Fibroblast of mammary gland (primary cell): ENCODE results near the gene TLR6.
A peak's percentile ranks its signal among the peaks of the same experiment; 100 is the strongest.

Experiments used
- DNase-seq: peaks from one replicate; pipeline ENCODE4 v3.0.0-alpha.2; 2010; ENCODE audit warnings: low read depth
- H3K4me3 ChIP-seq: 2 replicates; pipeline ENCODE4 v1.5.1; 2011; ENCODE audit warnings: low read depth, mild to moderate bottlenecking, low read length, moderate library complexity; ENCODE audit not compliant: control insufficient read depth
- CTCF ChIP-seq: conservative IDR thresholded peaks from 2 replicates; pipeline ENCODE4 v1.5.1; 2011; ENCODE audit warnings: low read depth, low read length, inconsistent platforms; ENCODE audit not compliant: control insufficient read depth, insufficient read depth

TLR6 gene

GRCh38 chr4:38794051-38794450 lies 62.6 kb downstream of the TLR6 start:
- no peak for TF ChIP-seq CTCF
- H3K4me3 ChIP-seq: no peak overlapping the region
- no peak for DNase-seq

- TF ChIP-seq CTCF: no peak
- no peak for DNase-seq
These were observed 65.6 kb downstream of the TLR6 start for GRCh38 chr4:38791010-38791409.

GRCh38 chr4:38788317-38788716 lies 68.3 kb downstream of the TLR6 start:
- no peak overlapping the region for H3K4me3 ChIP-seq
- no peak for TF ChIP-seq CTCF
- DNase-seq: peak; percentile 28

More at GRCh38 chr4:38791010-38791409, 65.6 kb downstream of the TLR6 start:
- H3K4me3 ChIP-seq: no peak overlapping the region

GRCh38 chr4:38787693-38788092 lies 68.9 kb downstream of the TLR6 start:
- no peak for TF ChIP-seq CTCF
- no peak for DNase-seq
- H3K4me3 ChIP-seq: no peak overlapping the region

- no peak for DNase-seq
- H3K4me3 ChIP-seq: no peak overlapping the region
- TF ChIP-seq CTCF: no peak
These were observed 70.7 kb downstream of the TLR6 start for GRCh38 chr4:38785901-38786402.

DNA sequence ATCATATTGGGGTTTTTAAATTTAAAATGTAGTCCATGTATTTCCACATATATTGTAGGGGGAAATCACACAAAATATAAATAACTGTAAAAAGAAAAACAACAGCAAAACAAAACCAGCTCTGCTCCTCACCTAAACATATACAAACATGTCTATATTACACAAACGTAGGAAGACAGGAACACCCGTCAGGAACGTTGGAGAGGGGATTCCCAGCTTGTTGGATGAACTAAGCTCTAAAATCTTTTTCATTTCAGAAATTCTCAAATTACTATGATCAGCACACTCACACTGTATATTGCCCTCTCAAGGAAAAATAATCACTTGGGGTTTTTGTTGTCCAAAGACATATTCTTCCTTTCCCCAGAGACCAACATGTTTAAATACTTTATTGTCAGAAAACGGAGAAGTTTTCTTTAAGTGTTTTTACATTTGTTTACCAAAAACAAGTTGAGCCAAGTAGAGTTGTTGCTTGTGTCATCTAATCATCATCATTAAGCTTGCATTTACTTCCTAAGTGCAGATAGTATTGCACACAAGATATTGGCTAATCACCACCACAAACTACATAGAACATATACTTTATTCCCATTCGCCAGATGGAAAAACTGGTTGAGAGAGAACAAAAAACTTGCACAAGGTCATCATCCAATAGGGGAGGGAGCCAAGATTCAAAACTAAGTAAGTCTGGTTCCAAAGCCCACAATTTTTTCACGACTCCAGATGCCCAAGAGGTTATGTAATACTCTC lies 71.4 kb downstream of the TLR6 start:
- no peak for TF ChIP-seq CTCF
- H3K4me3 ChIP-seq: no peak overlapping the region
- DNase-seq: no peak
